NCI-H82 (cell line): ENCODE measurements around the gene PRR5L.
A peak's percentile ranks its signal among the peaks of the same experiment; 100 is the strongest.
"Not testable (repeated sequence)": the region's sequence is repeated elsewhere in the genome, so short reads cannot be mapped to it uniquely, and the experiment has no call there.

Experiments used
- DNase-seq: peaks from one replicate; lab custom pipeline; 2025; lab: John Stamatoyannopoulos, UW

The PRR5L gene

GRCh38 chr11:36459046-36459445 is 163.0 kb downstream of the PRR5L start:
- DNase-seq: no peak

GRCh38 chr11:36460220-36460619 is 164.1 kb downstream of the PRR5L start:
- no peak for DNase-seq

- DNase-seq: no peak
Measured at GRCh38 chr11:36462321-36462720, 166.2 kb downstream of the PRR5L start.

GRCh38 chr11:36463781-36464180 is 167.7 kb downstream of the PRR5L start:
- no peak for DNase-seq

- DNase-seq: no peak
Measured at GRCh38 chr11:36464720-36465119, 168.6 kb downstream of the PRR5L start.

GRCh38 chr11:36465449-36466163 is 169.5 kb downstream of the PRR5L start:
- DNase-seq: no peak

- DNase-seq: no peak
Measured at GRCh38 chr11:36467012-36467411, 170.9 kb downstream of the PRR5L start.

GRCh38 chr11:36467916-36468315 is 171.8 kb downstream of the PRR5L start:
- no peak for DNase-seq

- peak; percentile 32 for DNase-seq
Measured at GRCh38 chr11:36469063-36469462, 173.0 kb downstream of the PRR5L start.

GRCh38 chr11:36469881-36470802 is 174.1 kb downstream of the PRR5L start:
- DNase-seq: peak; percentile 58

GRCh38 chr11:36471577-36471976 is 175.5 kb downstream of the PRR5L start:
- no peak for DNase-seq

GRCh38 chr11:36475192-36475591 is 179.1 kb downstream of the PRR5L start:
- DNase-seq: no peak

- peak; percentile 83 for DNase-seq
Measured at GRCh38 chr11:36478700-36479329, 182.7 kb downstream of the PRR5L start.

- DNase-seq: no peak
Measured at GRCh38 chr11:36480833-36481232, 184.7 kb downstream of the PRR5L start.

- not testable (repeated sequence) for DNase-seq
Measured at GRCh38 chr11:36483042-36483441, 187.0 kb downstream of the PRR5L start.

- no peak for DNase-seq
Measured at GRCh38 chr11:36485298-36486002, 189.4 kb downstream of the PRR5L start.

GRCh38 chr11:36487619-36488018 is 191.5 kb downstream of the PRR5L start:
- no peak for DNase-seq

GRCh38 chr11:36488096-36488495 is 192.0 kb downstream of the PRR5L start:
- no peak for DNase-seq

GRCh38 chr11:36490026-36490806 is 194.1 kb downstream of the PRR5L start:
- no peak for DNase-seq

- DNase-seq: peak; percentile 64
Measured at GRCh38 chr11:36492724-36493304, 196.7 kb downstream of the PRR5L start.

- DNase-seq: no peak
Measured at GRCh38 chr11:36493332-36493731, 197.2 kb downstream of the PRR5L start.
